ENCODE measurements around the gene GALNT18.

The GALNT18 gene

GRCh38 chr11:11427140-11427539, 194.7 kb downstream of the GALNT18 start:
- no peak for DNase-seq

- DNase-seq: no peak
These were observed 195.4 kb downstream of the GALNT18 start for GRCh38 chr11:11426226-11426952.

DNA sequence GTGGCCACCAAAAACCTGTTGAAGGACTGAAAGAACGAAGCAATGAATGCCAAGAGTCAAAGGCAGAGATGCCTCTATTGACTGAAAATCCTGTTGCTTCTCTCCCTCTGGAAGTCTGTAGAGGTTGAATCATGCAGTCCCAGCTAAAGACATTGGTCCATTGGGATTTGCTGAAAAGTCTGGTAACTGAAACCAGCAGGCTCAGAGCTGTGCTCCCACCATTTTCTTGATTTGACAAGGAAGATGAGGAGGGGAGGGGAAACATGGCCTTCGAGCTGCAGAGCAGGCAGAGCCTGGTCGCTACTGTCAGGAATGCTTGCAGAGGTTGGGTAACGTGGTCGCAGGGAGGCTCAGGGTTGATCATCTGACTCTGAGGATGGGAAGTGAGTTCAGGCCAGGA, 196.0 kb downstream of the GALNT18 start:
- DNase-seq: no peak

- no peak for DNase-seq
These were observed 197.1 kb downstream of the GALNT18 start for GRCh38 chr11:11424688-11425087.

GRCh38 chr11:11422411-11423128, 199.2 kb downstream of the GALNT18 start:
- DNase-seq: no peak

GRCh38 chr11:11421509-11421908, 200.3 kb downstream of the GALNT18 start:
- no peak for DNase-seq

- DNase-seq: no peak
These were observed 200.9 kb downstream of the GALNT18 start for GRCh38 chr11:11420899-11421285.

- no peak for DNase-seq
These were observed 201.5 kb downstream of the GALNT18 start for GRCh38 chr11:11420191-11420898.

- no peak for DNase-seq
These were observed 202.1 kb downstream of the GALNT18 start for GRCh38 chr11:11419747-11420146.

- DNase-seq: no peak
These were observed 204.9 kb downstream of the GALNT18 start for GRCh38 chr11:11416917-11417316.

DNA sequence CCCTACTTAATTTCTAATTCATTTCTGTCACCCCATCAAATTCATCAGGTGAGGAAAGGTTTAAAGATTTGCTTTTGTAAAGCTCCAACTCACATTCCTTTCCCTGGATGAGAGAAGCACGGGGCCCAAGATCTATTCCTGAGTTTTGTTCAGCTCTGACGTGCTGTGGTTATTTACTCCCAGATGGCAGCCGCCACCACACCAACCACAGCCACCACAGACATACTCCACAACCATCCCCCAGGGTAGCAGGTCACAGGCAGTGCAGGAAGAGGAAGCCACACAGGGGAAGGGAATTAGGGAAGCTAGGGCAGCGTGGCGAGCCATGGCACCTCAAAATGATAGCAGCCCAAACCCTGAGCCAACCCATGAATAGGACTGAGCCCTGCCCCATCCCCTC, 205.3 kb downstream of the GALNT18 start:
- no peak for DNase-seq

GRCh38 chr11:11415901-11416300, 205.9 kb downstream of the GALNT18 start:
- no peak for DNase-seq

GRCh38 chr11:11414996-11415395, 206.8 kb downstream of the GALNT18 start:
- DNase-seq: no peak

DNA sequence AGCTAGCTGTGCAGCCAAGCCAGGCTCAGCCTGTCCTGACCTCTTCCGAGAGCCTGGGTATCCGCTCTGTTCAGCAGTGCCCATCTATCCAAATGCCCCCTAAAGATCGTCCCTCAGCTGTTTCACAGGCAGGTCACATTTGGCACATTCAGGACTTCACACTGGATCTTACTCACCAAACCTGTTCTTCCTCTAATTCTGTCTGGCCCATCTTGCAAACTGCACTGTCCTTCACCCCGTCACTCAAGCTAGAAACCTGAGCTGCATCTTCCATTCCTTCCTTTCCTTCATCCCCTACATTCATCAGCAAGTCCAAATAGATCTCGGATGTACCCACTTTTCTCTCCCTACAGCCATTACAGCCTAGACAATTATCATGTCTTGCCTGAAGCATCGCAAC, 208.0 kb downstream of the GALNT18 start:
- no peak for DNase-seq

DNA sequence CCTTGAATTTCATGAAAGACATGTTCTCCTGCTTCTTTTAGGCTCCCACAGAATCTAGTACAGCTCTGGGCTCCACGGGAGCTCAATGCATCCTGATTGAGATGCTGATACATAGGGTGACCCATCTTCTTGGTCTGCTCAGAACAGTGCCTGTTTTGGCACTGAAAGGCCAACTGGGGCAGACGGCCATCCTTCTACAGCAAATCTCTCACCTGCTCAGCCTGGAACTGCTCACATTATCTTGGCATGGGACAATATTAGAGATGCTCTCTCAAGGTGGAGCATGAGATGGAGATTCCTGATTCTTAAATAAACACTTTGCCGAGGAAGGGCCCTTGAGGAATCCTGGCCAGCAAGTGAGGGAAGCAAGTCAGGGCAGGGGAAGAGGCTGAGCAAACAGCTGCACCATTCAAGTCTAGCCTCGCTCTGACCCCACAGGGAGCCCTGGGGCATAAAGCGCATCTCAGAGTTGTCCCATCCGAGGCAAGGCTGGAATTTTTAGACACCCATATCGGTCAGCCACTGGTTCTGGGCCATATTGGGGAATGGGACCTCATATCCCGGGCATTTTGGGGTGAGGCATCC, 210.3 kb downstream of the GALNT18 start:
- DNase-seq: no peak

GRCh38 chr11:11409901-11410300, 211.9 kb downstream of the GALNT18 start:
- DNase-seq: no peak

GRCh38 chr11:11409224-11409623, 212.6 kb downstream of the GALNT18 start:
- DNase-seq: no peak

DNA sequence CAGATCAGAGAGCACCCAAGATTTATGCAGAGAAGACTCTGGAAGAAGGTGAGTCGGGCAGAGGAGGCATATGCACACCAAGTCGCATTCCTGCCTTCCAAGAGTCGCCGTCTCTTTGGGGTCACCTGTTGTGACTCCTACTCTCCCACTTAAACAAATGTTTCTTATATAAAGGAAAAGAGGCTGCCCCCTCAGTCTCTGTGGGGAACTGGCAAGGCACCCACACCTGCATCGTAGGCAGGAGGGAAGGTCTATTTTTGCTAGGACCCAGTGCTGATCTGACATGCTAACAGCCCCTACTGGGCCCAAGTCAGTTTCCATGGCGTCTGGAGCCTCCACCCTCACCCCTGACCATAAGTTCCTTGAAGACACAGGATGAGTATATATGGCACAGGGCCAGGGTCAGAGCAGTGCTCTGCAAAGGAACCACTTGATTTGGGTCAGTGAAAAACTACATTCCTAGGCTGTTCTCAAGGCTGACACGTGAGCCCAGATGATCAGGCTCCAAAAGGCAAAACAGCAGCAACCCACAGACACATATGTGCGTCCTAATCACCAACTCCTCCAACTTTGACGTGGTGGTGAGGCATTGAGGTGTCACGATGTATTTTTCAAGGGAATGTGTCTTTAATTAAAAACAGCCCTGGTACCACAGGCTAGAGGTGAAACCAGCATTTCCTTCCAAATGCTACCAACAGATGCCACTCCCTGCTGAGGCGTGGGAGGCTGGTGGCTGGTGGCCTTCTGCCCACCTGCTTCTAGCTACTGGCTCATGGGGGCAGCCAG, 213.2 kb downstream of the GALNT18 start:
- DNase-seq: no peak

- DNase-seq: no peak
These were observed 214.1 kb downstream of the GALNT18 start for GRCh38 chr11:11407763-11408084.

DNA sequence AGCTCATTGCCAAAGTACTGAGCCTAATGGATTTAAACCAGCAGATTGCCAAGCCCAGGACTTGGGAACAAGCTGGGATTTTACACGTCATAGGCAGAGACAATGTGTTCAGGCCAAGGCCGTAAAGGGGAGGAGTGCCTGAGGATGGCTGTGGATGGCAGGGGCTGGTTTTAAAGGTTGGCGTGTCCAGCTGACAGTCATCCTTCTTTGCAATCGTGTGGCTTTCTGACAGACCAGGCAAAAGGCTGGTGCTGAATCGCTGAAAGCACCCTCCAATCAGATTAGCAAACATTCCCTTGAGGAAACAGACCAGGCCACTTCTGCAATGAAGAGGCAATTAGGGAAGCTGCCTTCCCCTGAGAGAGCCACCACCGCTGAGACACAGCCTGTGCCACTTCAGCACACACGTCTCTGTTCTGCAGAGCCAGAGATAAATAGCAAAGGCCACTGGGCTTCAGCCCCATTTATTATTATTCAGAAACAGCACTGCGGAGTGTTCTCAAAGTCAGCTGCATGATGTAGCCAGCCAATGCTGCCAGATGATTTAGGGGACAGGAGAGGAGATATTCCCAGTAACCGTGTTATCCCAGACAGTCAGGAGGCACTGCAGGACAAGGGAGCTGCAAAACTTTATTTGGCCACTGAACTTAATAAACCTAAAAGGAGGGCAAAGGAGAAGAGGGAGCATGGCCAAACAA, 214.6 kb downstream of the GALNT18 start:
- DNase-seq: no peak

- DNase-seq: no peak
These were observed 215.2 kb downstream of the GALNT18 start for GRCh38 chr11:11406652-11407051.
